K562 (cell line): ENCODE results near the gene FOXA3. TPM values are rescaled to one million over a fixed set of nuclear protein-coding genes. Genes with fewer than 3 reads are reported as not detected.

ENCODE experiments used
- CEBPZ ChIP-seq: fragments of 150-350 bp; IDR thresholded peaks from 2 replicates; pipeline ENCODE4 v1.6.1; 2014; ENCODE audit warnings: low read depth, mild to moderate bottlenecking, low read length, borderline replicate concordance
- ERF ChIP-seq: fragments of 450-650 bp; formaldehyde crosslinking; IDR thresholded peaks from 2 replicates; pipeline ENCODE4 v1.4.0; 2020; ENCODE audit warnings: mild to moderate bottlenecking, mixed read lengths
- JUN ChIP-seq, 2 experiments: sonication (generic) in 1 of 2; formaldehyde crosslinking in 1 of 2; IDR thresholded peaks; 2 replicates each; pipeline versions ENCODE4 v1.6.1 to v1.8.0; 2012 to 2022; ENCODE audit warnings: borderline replicate concordance in 2 of 2, mild to moderate bottlenecking in 2 of 2, improper control_type of control experiment in 1 of 2, low read depth in 1 of 2, low read length in 1 of 2, missing genetic modification reagents in 1 of 2
- JUND ChIP-seq, 2 experiments: IDR thresholded peaks; 2 replicates in 1 of 2; 3 replicates in 1 of 2; pipeline ENCODE4 v1.6.1; 2011; ENCODE audit warnings: borderline replicate concordance in 2 of 2, low read depth in 2 of 2, low read length in 2 of 2, improper control_type of control experiment in 1 of 2, missing biosample characterization in 1 of 2, missing genetic modification characterization in 1 of 2, missing genetic modification reagents in 1 of 2
- NCOA2 ChIP-seq, 2 experiments: fragments of 450-650 bp; IDR thresholded peaks; 2 replicates each; pipeline ENCODE4 v1.6.1; 2018; ENCODE audit warnings: mild to moderate bottlenecking in 2 of 2, moderate library complexity in 1 of 2; ENCODE audit not compliant: partially characterized antibody in 2 of 2
- SAFB ChIP-seq: fragments of 200-400 bp; formaldehyde crosslinking; IDR thresholded peaks from 2 replicates; pipeline ENCODE4 v1.6.1; 2017; ENCODE audit warnings: low read depth, low read length, borderline replicate concordance
- ZBTB40 ChIP-seq, 2 experiments: fragments of 450-650 bp in 1 of 2; sonication (generic) in 1 of 2; formaldehyde crosslinking in 1 of 2; IDR thresholded peaks; 2 replicates each; pipeline versions ENCODE4 v1.7.1 to v1.9.0; 2016 to 2022; ENCODE audit warnings: inconsistent platforms in 1 of 2, mild to moderate bottlenecking in 1 of 2, missing genetic modification reagents in 1 of 2
- ZNF384 ChIP-seq: IDR thresholded peaks from 2 replicates; pipeline ENCODE4 v1.6.1; 2012; ENCODE audit warnings: low read depth, low read length, improper control_type of control experiment
- polyA plus RNA-seq, 8 experiments: library from polyadenylated mRNA; depleted of rRNA in 4 of 8; stranded (reverse) in 5 of 8; unstranded in 3 of 8; fragments of >200 nt; fragmentation: Nextera tagmentation in 2 of 8; fragmentation: Illumina TruSeq in 1 of 8; extraction: Ambion mirVana in 2 of 8; extraction: Trizol in 1 of 8; gene quantifications; 2 replicates each; pipeline versions ENCODE4 v1.2.1 to v1.2.3, GENCODE V29; 2011 to 2014; ENCODE audit warnings: inconsistent platforms in 1 of 8, missing spikeins in 1 of 8
- total RNA-seq, 7 experiments: library from RNA; depleted of rRNA in 6 of 7; stranded (reverse); fragments of >200 nt in 6 of 7; fragmentation: Illumina TruSeq in 2 of 7; extraction: Trizol in 2 of 7; gene quantifications; 2 replicates each; pipeline versions ENCODE4 v1.2.1 to v1.2.3, GENCODE V29; 2011 to 2021; ENCODE audit warnings: low replicate concordance in 1 of 7
- TF ChIP-seq, protein P1 (sequence below): sonication (generic); formaldehyde crosslinking; IDR thresholded peaks from 2 replicates; pipeline ENCODE4 v1.8.0; 2022; ENCODE audit warnings: missing genetic modification reagents, mild to moderate bottlenecking, moderate library complexity, borderline replicate concordance

FOXA3 gene
- total and polyA plus RNA-seq, 9 of the 15 experiments (the other 6 are each of a cell fraction or from before 2014, with no cell fraction given), result 1.3 to 15.5 (median 4.7) TPM

GRCh38 chr19:45885556-45886426 lies 21.7 kb downstream of the FOXA3 start, which contains the start of gene IRF2BP1 (continued):
- TF ChIP-seq ZBTB40 (IDR thresholded peaks at IDR 0.05), result no peak
- TF ChIP-seq ZBTB40 (CRISPR knock-in tag; IDR thresholded peaks at IDR 0.05), result no peak
- no peak for TF ChIP-seq ZNF384
- peak; percentile 80; the same call in 1 of the 2 replicates for TF ChIP-seq ERF
- TF ChIP-seq JUND (IDR thresholded peaks at IDR 0.05; ENCODE audit: borderline replicate concordance, low read depth, low read length), result no peak
- no peak; the same call in 2 of the 3 replicates for TF ChIP-seq JUND (tag; IDR thresholded peaks at IDR 0.05; ENCODE audit: borderline replicate concordance, low read depth, low read length)
- peak; percentile 77 for TF ChIP-seq SAFB
- TF ChIP-seq, protein P1, sequence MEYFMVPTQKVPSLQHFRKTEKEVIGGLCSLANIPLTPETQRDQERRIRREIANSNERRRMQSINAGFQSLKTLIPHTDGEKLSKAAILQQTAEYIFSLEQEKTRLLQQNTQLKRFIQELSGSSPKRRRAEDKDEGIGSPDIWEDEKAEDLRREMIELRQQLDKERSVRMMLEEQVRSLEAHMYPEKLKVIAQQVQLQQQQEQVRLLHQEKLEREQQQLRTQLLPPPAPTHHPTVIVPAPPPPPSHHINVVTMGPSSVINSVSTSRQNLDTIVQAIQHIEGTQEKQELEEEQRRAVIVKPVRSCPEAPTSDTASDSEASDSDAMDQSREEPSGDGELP (CRISPR knock-in tag), result 0 out of 2 replicates have a peak, but pooled peaks have one; percentile 24
- TF ChIP-seq JUN (IDR thresholded peaks at IDR 0.05; ENCODE audit: borderline replicate concordance, low read depth, low read length), result peak; percentile 50; the same call in 1 of the 2 replicates
- TF ChIP-seq JUN (CRISPR knock-in tag; IDR thresholded peaks at IDR 0.05; ENCODE audit: borderline replicate concordance), result 0 out of 2 replicates have a peak, but pooled peaks have one; percentile 46
- no peak for TF ChIP-seq NCOA2 (IDR thresholded peaks at IDR 0.05; ENCODE audit: partially characterized antibody in 2 of 2)
- no peak for TF ChIP-seq CEBPZ
